ENCODE data around the gene EPB41L2. TPM values are rescaled to one million over a fixed set of nuclear protein-coding genes. Genes with fewer than 3 reads are reported as not detected.
"Not testable (repeated sequence)": the region's sequence is repeated elsewhere in the genome, so short reads cannot be mapped to it uniquely, and the experiment has no call there.

The EPB41L2 gene
- total RNA-seq, 6 experiments from 2014 or later, result 15.3 to 38.5 (median 24.6) TPM

DNA sequence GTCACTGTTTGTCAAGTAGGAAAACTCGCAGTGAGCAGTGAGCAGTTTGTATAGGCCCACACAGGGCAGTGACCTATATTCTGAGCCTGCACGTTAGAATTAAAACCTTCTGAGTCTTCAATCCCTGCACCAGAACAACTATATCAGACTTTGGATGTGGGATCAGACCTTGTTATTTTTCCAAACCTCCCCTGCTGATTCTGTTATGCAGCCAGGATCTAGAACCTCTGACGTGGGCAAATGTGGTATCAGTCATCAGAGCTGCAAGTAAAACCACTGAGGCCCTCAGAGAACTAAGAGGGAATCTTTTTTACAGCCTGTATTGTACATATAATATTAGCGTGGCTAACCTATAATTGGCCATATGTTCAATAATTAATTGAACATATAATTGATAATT, 40.3 kb upstream of the EPB41L2 start:
- DNase-seq (no peak), ATAC-seq (no peak)
- H3K9me3 ChIP-seq, result no peaks in the 10 kb centered on the region
- WGBS (ENCODE audit: insufficient coverage, low coverage, low lambda C conversion rate, missing lambda C conversion rate), result 81% methylated on average over 4 of the region's 4 CpGs
- H3K27ac ChIP-seq, result no peak overlapping the region
- TF ChIP-seq POLR2A (IDR thresholded peaks at IDR 0.05), result no peak
- TF ChIP-seq, protein P1, sequence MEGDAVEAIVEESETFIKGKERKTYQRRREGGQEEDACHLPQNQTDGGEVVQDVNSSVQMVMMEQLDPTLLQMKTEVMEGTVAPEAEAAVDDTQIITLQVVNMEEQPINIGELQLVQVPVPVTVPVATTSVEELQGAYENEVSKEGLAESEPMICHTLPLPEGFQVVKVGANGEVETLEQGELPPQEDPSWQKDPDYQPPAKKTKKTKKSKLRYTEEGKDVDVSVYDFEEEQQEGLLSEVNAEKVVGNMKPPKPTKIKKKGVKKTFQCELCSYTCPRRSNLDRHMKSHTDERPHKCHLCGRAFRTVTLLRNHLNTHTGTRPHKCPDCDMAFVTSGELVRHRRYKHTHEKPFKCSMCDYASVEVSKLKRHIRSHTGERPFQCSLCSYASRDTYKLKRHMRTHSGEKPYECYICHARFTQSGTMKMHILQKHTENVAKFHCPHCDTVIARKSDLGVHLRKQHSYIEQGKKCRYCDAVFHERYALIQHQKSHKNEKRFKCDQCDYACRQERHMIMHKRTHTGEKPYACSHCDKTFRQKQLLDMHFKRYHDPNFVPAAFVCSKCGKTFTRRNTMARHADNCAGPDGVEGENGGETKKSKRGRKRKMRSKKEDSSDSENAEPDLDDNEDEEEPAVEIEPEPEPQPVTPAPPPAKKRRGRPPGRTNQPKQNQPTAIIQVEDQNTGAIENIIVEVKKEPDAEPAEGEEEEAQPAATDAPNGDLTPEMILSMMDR (IDR thresholded peaks at IDR 0.05), result no peak
- no peak overlapping the region for H3K4me3 ChIP-seq
- no peaks in the 10 kb centered on the region for H3K36me3 ChIP-seq
- H3K27me3 ChIP-seq, result no peaks in the 10 kb centered on the region
- intact Hi-C loops (cut with DNase I), result no loop called here
- no peaks in the 10 kb centered on the region for H3K4me1 ChIP-seq

- DNase-seq (no peak), ATAC-seq (no peak)
- H3K27ac ChIP-seq, result no peak overlapping the region
- TF ChIP-seq, protein P1 (IDR thresholded peaks at IDR 0.05), result no peak
- no peak for TF ChIP-seq POLR2A (IDR thresholded peaks at IDR 0.05)
- no peak overlapping the region for H3K4me3 ChIP-seq
- H3K9me3 ChIP-seq, result no peaks in the 10 kb centered on the region
- WGBS (ENCODE audit: insufficient coverage, low coverage, low lambda C conversion rate, missing lambda C conversion rate), result 50% methylated on average over 5 of the region's 5 CpGs
- intact Hi-C loops (cut with DNase I), result no loop called here
- H3K27me3 ChIP-seq, result no peaks in the 10 kb centered on the region
- no peaks in the 10 kb centered on the region for H3K36me3 ChIP-seq
- H3K4me1 ChIP-seq, result no peaks in the 10 kb centered on the region
These were observed 39.1 kb upstream of the EPB41L2 start for GRCh38 chr6:131101911-131102680.

DNA sequence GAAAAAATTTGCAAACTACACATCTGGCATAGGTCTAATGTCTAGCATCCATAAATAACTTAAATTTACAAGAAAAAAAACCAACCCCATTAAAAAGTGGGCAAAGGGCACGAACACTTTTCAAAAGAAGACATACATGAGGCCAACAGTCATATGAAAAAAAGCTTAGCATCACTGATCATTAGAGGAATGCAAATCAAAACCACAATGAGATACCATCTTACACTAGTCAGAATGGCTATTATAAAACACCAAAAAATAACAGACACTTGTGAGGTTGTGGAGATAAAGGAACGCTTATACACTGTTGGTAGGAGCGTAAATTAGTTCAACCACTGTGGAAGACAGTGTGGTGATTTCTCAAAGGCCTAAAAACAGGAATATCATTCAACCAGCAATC, 33.7 kb upstream of the EPB41L2 start:
- TF ChIP-seq POLR2A (IDR thresholded peaks at IDR 0.05), result no peak
- TF ChIP-seq, protein P1 (IDR thresholded peaks at IDR 0.05), result no peak
- ATAC-seq (no peak), DNase-seq (no peak)
- no CpG with 5 or more reads among the region's 3 CpGs for WGBS (ENCODE audit: insufficient coverage, low coverage, low lambda C conversion rate, missing lambda C conversion rate)
- no peaks in the 10 kb centered on the region for H3K9me3 ChIP-seq
- H3K36me3 ChIP-seq, result no peaks in the 10 kb centered on the region
- H3K27me3 ChIP-seq, result no peaks in the 10 kb centered on the region
- no peak overlapping the region for H3K27ac ChIP-seq
- H3K4me3 ChIP-seq, result no peak overlapping the region
- intact Hi-C loops (cut with DNase I), result no loop called here
- H3K4me1 ChIP-seq, result no peaks in the 10 kb centered on the region

- Histone ChIP-seq H3K4me1 (no peaks in the 10 kb centered on the region), H3K36me3 (no peaks in the 10 kb centered on the region), H3K27me3 (no peaks in the 10 kb centered on the region), H3K4me3 (no peak overlapping the region), H3K9me3 (no peaks in the 10 kb centered on the region), H3K27ac (no peak overlapping the region)
- ATAC-seq (no peak), DNase-seq (no peak)
- WGBS (ENCODE audit: insufficient coverage, low coverage, low lambda C conversion rate, missing lambda C conversion rate), result 88% methylated on average over 1 of the region's 1 CpG
- TF ChIP-seq POLR2A (IDR thresholded peaks at IDR 0.05), result no peak
- TF ChIP-seq, protein P1 (IDR thresholded peaks at IDR 0.05), result no peak
- intact Hi-C loops (cut with DNase I), result no loop called here
These were observed 30.3 kb upstream of the EPB41L2 start for GRCh38 chr6:131093334-131093733.

DNA sequence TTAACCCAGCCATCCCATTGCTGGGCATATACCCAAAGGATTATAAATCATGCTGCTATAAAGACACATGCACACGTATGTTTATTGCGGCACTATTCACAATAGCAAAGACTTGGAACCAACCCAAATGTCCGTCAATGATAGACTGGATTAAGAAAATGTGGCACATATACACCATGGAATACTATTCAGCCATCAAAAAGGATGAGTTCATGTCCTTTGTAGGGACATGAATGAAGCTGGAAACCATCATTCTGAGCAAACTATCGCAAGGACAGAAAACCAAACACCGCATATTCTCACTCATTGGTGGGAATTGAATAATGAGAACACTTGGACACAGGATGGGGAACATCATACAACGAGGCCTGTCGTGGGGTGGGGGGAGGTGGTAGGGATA, 28.9 kb upstream of the EPB41L2 start:
- H3K9me3 ChIP-seq; H3K4me1 ChIP-seq; H3K36me3 ChIP-seq; H3K4me3 ChIP-seq; ATAC-seq; H3K27me3 ChIP-seq; DNase-seq; intact Hi-C loops (cut with DNase I); H3K27ac ChIP-seq: not testable (repeated sequence)
- WGBS (ENCODE audit: insufficient coverage, low coverage, low lambda C conversion rate, missing lambda C conversion rate), result 89% methylated on average over 7 of the region's 7 CpGs

- H3K4me3 ChIP-seq; H3K9me3 ChIP-seq; H3K4me1 ChIP-seq; H3K27me3 ChIP-seq; ATAC-seq; DNase-seq; H3K27ac ChIP-seq; H3K36me3 ChIP-seq; intact Hi-C loops (cut with DNase I): not testable (repeated sequence)
- 47% methylated on average over 2 of the region's 3 CpGs for WGBS (ENCODE audit: insufficient coverage, low coverage, low lambda C conversion rate, missing lambda C conversion rate)
These were observed 27.3 kb upstream of the EPB41L2 start for GRCh38 chr6:131090339-131090738.
